Measurements from ENCODE around the gene HLA-DRB1.

GRCh38 chr6:32554116-32554965 is 35.3 kb downstream of the HLA-DRB1 start:
- TF ChIP-seq EZH2 (IDR thresholded peaks at IDR 0.05; ENCODE audit: insufficient read depth, poor library complexity, severe bottlenecking) (no peak), EZH2phosphoT487 (IDR thresholded peaks at IDR 0.05; ENCODE audit: insufficient read depth, low read depth) (no peak)
